Measurements from ENCODE around the gene CDH2. TPM values are rescaled to one million over a fixed set of nuclear protein-coding genes. Genes with fewer than 3 reads are reported as not detected.

Gene CDH2
- total RNA-seq, 1 experiment from 2014 or later = 36.2 TPM

DNA sequence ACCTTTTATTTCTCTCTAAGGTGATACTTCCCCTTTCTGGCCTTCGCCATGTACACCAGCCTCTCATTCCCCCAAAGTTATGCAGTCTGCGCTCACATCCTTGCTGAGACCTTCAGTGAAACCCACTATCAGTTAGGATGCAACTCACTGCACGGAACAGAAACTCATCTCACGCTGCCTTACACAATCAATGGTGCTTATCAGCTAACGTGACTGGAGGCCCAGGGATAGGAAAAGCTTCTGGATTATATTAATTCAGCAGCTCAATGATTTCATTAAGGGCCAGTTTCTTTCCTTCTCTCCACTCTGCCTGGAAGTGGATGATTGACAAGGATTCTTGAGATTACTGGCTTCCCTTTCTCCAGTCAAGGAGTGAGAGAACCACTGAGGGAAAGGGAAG, 44.8 kb downstream of the CDH2 start:
- H2BK12ac ChIP-seq (ENCODE audit: insufficient read length, low read depth, low read length) = no peak overlapping the region
- no peaks in the 10 kb centered on the region for H3K9me3 ChIP-seq (ENCODE audit: control insufficient read depth, low read depth, low read length)
- no peak overlapping the region for H3K27ac ChIP-seq (ENCODE audit: insufficient read length, low read depth, low read length)
- no peak overlapping the region for H2BK20ac ChIP-seq (ENCODE audit: low read depth, low read length, poor library complexity, severe bottlenecking)
- no peak overlapping the region for H2AFZ ChIP-seq (ENCODE audit: low read length)
- H3K4me3 Mint-ChIP-seq = no peak overlapping the region
- no peak overlapping the region for H3K14ac ChIP-seq (ENCODE audit: insufficient read depth, low read length)
- no peak overlapping the region for H2BK15ac ChIP-seq (ENCODE audit: low read depth, low read length)
- H4K8ac ChIP-seq (replicated peaks; ENCODE audit: insufficient read length, low read depth, low read length) = no peak overlapping the region
- H3K9me3 Mint-ChIP-seq = no peaks in the 10 kb centered on the region
- H4K20me1 ChIP-seq (ENCODE audit: control insufficient read depth, insufficient read depth, insufficient read length) = no peaks in the 10 kb centered on the region
- no peak overlapping the region for H3K4me2 ChIP-seq (ENCODE audit: insufficient read depth, insufficient read length, low read length)
- H3K4me1 ChIP-seq (ENCODE audit: insufficient read depth, low read length) = no peaks in the 10 kb centered on the region
- no peak overlapping the region for H2AK5ac ChIP-seq (ENCODE audit: insufficient read length, low read length)
- no peaks in the 10 kb centered on the region; the same call in 1 of the 2 replicates for H3K79me2 ChIP-seq (ENCODE audit: insufficient read depth, low read length)
- H3K4me1 Mint-ChIP-seq = peaks cover 7 to 16% of the 10 kb centered on the region in 2 experiments; a peak in 2 of 4 replicates
- H3K56ac ChIP-seq (ENCODE audit: insufficient read length, low read depth, low read length) = no peak overlapping the region
- no CpG with 5 or more reads among the region's 5 CpGs for WGBS (ENCODE audit: extremely low coverage, insufficient read length, low lambda C conversion rate)
- H4K91ac ChIP-seq (ENCODE audit: insufficient read length, low read depth, low read length) = no peak overlapping the region
- no peak overlapping the region for H4K5ac ChIP-seq (ENCODE audit: insufficient read length, low read depth, low read length)
- no peaks in the 10 kb centered on the region for H3K36me3 Mint-ChIP-seq (ENCODE audit: insufficient read depth in 1 of 3, low read depth in 3 of 3)
- no peaks in the 10 kb centered on the region for H3K79me1 ChIP-seq (ENCODE audit: insufficient read depth, low read depth, low read length, poor library complexity, severe bottlenecking)
- H3K18ac ChIP-seq (ENCODE audit: insufficient read length, low read depth, low read length) = no peak overlapping the region
- no peaks in the 10 kb centered on the region for H3K23me2 ChIP-seq (ENCODE audit: insufficient read length, low read depth, low read length, poor library complexity, severe bottlenecking)
- no peaks in the 10 kb centered on the region for H3K27me3 Mint-ChIP-seq (ENCODE audit: low read depth)
- no peaks in the 10 kb centered on the region for H3K27me3 ChIP-seq (ENCODE audit: insufficient read depth, low read length)
- H3K4ac ChIP-seq (ENCODE audit: low read depth, low read length) = no peak overlapping the region
- DNase-seq = no peak
- H2BK5ac ChIP-seq (ENCODE audit: insufficient read length, low read length) = no peak overlapping the region
- no peak overlapping the region for H3K23ac ChIP-seq (ENCODE audit: insufficient read length, low read depth, low read length)
- no peak overlapping the region for H2BK120ac ChIP-seq (ENCODE audit: low read depth, low read length, poor library complexity, severe bottlenecking)
- H3K9ac ChIP-seq (ENCODE audit: extremely low read depth, insufficient read length, low read length) = no peak overlapping the region
- H3T11ph ChIP-seq (ENCODE audit: low read length) = no peak overlapping the region
- no peak overlapping the region for H3K27ac Mint-ChIP-seq
- TF ChIP-seq, protein P1, sequence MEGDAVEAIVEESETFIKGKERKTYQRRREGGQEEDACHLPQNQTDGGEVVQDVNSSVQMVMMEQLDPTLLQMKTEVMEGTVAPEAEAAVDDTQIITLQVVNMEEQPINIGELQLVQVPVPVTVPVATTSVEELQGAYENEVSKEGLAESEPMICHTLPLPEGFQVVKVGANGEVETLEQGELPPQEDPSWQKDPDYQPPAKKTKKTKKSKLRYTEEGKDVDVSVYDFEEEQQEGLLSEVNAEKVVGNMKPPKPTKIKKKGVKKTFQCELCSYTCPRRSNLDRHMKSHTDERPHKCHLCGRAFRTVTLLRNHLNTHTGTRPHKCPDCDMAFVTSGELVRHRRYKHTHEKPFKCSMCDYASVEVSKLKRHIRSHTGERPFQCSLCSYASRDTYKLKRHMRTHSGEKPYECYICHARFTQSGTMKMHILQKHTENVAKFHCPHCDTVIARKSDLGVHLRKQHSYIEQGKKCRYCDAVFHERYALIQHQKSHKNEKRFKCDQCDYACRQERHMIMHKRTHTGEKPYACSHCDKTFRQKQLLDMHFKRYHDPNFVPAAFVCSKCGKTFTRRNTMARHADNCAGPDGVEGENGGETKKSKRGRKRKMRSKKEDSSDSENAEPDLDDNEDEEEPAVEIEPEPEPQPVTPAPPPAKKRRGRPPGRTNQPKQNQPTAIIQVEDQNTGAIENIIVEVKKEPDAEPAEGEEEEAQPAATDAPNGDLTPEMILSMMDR (conservative IDR thresholded peaks at IDR 0.05) = no peak
